HL-60 (cell line): ENCODE data around the gene NIT1.
A peak's percentile ranks its signal among the peaks of the same experiment; 100 is the strongest.

Experiments used
- DNase-seq, 2 experiments: peaks; one replicate each; pipeline ENCODE4 v3.0.0-alpha.2; 2010 to 2020; ENCODE audit warnings: low read depth in 1 of 2, low spot score in 1 of 2
- H3K27ac ChIP-seq: fragments of 250-450 bp; sonication (Bioruptor Pico); replicated peaks from 2 replicates; pipeline ENCODE4 v1.5.1; 2020; ENCODE audit warnings: mild to moderate bottlenecking, moderate library complexity
- H3K27me3 ChIP-seq: fragments of 250-450 bp; sonication (Bioruptor Pico); 2 replicates; pipeline ENCODE4 v1.5.1; 2021; ENCODE audit warnings: mild to moderate bottlenecking, moderate library complexity; ENCODE audit not compliant: insufficient read depth, poor library complexity, severe bottlenecking
- H3K4me3 ChIP-seq: replicated peaks from 2 replicates; pipeline ENCODE4 v1.5.1; 2011; ENCODE audit warnings: mild to moderate bottlenecking, control low read depth, low read length; ENCODE audit not compliant: insufficient read depth
- CTCF ChIP-seq: IDR thresholded peaks from one replicate; pipeline ENCODE4 v1.5.1; 2011; ENCODE audit warnings: low read length, control low read depth, inconsistent platforms; ENCODE audit not compliant: insufficient read depth
- GABPA ChIP-seq: IDR thresholded peaks from 2 replicates; pipeline ENCODE4 v1.6.1; 2012; ENCODE audit warnings: low read depth
- POLR2AphosphoS5 ChIP-seq: IDR thresholded peaks from 2 replicates; pipeline ENCODE4 v1.6.1; 2012; ENCODE audit warnings: low read depth
- REST ChIP-seq: IDR thresholded peaks from 2 replicates; pipeline ENCODE4 v1.6.1; 2012; ENCODE audit warnings: low read depth; ENCODE audit not compliant: insufficient replicate concordance
- SPI1 ChIP-seq: IDR thresholded peaks from 2 replicates; pipeline ENCODE4 v1.6.1; 2012; ENCODE audit warnings: low read depth, mild to moderate bottlenecking, borderline replicate concordance

Gene NIT1

GRCh38 chr1:161121834-161122233, 3.9 kb downstream of the NIT1 start:
- Histone ChIP-seq H3K27me3 (no peaks in the 10 kb centered on the region), H3K27ac (peak overlapping the region; percentile 58), H3K4me3 (no peak overlapping the region)
- TF ChIP-seq SPI1 (peak; percentile 93), POLR2AphosphoS5 (no peak; the same call in 1 of the 2 replicates), CTCF (no peak), REST (no peak), GABPA (0 out of 2 replicates have a peak, but pooled peaks have one; percentile 27)
- DNase-seq: peak in 1 of 2 experiments; percentile 75

GRCh38 chr1:161122967-161123366, 5.1 kb downstream of the NIT1 start:
- no peak overlapping the region for H3K4me3 ChIP-seq
- H3K27ac ChIP-seq: no peak overlapping the region
- no peak for DNase-seq
- H3K27me3 ChIP-seq: no peaks in the 10 kb centered on the region
- no peak for TF ChIP-seq POLR2AphosphoS5
- TF ChIP-seq CTCF: no peak
- no peak for TF ChIP-seq SPI1

GRCh38 chr1:161127649-161128048, 9.7 kb downstream of the NIT1 start:
- H3K4me3 ChIP-seq: no peak overlapping the region
- H3K27me3 ChIP-seq: no peaks in the 10 kb centered on the region
- TF ChIP-seq SPI1: peak; percentile 82; the same call in 1 of the 2 replicates
- TF ChIP-seq REST: no peak
- peak; percentile 71 for TF ChIP-seq POLR2AphosphoS5
- H3K27ac ChIP-seq: peak overlapping the region; percentile 49
- DNase-seq: peak in 1 of 2 experiments; percentile 70

- no peaks in the 10 kb centered on the region for H3K27me3 ChIP-seq
- TF ChIP-seq CTCF: no peak
- no peak for TF ChIP-seq POLR2AphosphoS5
- TF ChIP-seq REST: no peak
- TF ChIP-seq SPI1: no peak
- TF ChIP-seq GABPA: no peak
- no peak for DNase-seq
- H3K27ac ChIP-seq: no peak overlapping the region; the same call in 1 of the 2 replicates
- H3K4me3 ChIP-seq: no peak overlapping the region
Measured at GRCh38 chr1:161128591-161129420, 10.9 kb downstream of the NIT1 start.
